Measurements from ENCODE around the gene TUBB4A.
"Not testable (repeated sequence)": the region's sequence is repeated elsewhere in the genome, so short reads cannot be mapped to it uniquely, and the experiment has no call there.

Gene TUBB4A

DNA sequence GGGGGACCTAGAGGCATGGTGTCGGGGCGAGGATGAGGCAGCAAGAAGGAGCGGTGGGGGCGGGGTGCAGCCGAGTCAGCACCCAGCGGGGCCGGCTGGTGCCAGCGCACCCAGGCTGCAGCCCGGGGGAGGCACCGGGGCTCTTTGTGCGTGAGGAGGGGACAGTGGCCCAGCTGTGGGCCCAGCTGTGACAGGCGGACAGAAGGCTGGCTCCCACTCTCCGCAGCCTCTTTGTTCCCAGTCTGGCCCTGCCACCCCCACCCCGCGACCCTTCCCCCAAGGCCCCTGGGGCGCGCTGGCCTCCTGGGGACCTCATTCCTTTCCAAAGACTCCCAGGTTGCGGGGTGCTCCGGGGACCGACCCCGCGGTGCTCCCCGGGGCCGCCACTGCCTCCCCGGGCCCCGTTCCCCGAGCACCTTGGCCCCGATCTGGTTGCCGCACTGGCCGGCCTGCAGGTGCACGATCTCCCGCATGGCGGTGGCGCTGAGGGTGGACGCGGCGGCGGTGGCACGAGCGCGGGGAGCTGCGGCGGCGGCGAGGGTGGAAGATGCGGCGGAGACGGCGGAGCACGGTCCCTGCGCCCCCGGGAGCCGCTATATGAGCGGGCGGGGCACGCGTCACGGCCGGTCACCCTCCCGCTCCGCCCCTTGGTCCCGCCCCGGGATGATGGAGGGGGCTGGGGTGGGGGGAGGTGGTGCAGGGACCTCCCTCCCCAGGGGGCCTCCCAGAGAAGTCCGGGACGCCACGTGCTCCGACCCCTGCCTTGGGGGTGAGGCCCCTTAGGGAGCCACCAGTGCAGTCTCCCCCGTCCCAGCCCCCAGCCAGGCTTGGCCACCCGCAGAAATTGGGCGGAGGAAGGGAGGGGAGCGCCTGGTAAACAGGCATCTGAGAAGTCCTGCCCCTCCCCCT is at the start of gene TUBB4A:
TSS of gene TUBB4A (minus strand) at position 570 of the 909 bp plus-strand sequence. CDS start at position 473, 97 bp downstream.
- Histone ChIP-seq H3K9me3 (ENCODE audit: control insufficient read depth in 2 of 2, low read length in 2 of 2) (no peaks in the 10 kb centered on the region), H3K36me3 (ENCODE audit: control insufficient read depth in 2 of 2, insufficient read depth in 2 of 2, low read length in 2 of 2) (no peaks in the 10 kb centered on the region), H3K27me3 (ENCODE audit: control insufficient read depth in 1 of 2, insufficient read depth in 2 of 2, low read length in 2 of 2) (peaks cover 14 to 29% of the 10 kb centered on the region in 2 donors), H3K4me3 (ENCODE audit: low read length in 2 of 2) (peak within 1 kb of the TSS in 1 of 2 donors; percentile 58), H3K27ac (ENCODE audit: low read length) (no peak within 1 kb of the TSS), H3K4me1 (ENCODE audit: control insufficient read depth, insufficient read depth, low read length) (peaks cover 9% of the 10 kb centered on the region), H3K9ac (ENCODE audit: low read length in 2 of 2) (no peak within 1 kb of the TSS)

GRCh38 chr19:6551091-6551490 is 49.0 kb upstream of the TUBB4A start:
- Histone ChIP-seq H3K9me3 (ENCODE audit: control insufficient read depth in 2 of 2, low read length in 2 of 2) (no peaks in the 10 kb centered on the region), H3K4me3 (ENCODE audit: low read length in 2 of 2) (no peak overlapping the region), H3K27me3 (ENCODE audit: control insufficient read depth in 1 of 2, insufficient read depth in 2 of 2, low read length in 2 of 2) (peaks cover 3 to 9% of the 10 kb centered on the region in 2 donors), H3K36me3 (ENCODE audit: control insufficient read depth in 2 of 2, insufficient read depth in 2 of 2, low read length in 2 of 2) (no peaks in the 10 kb centered on the region), H3K4me1 (ENCODE audit: control insufficient read depth, insufficient read depth, low read length) (no peaks in the 10 kb centered on the region), H3K9ac (ENCODE audit: low read length in 2 of 2) (no peak overlapping the region), H3K27ac (ENCODE audit: low read length) (no peak overlapping the region)

DNA sequence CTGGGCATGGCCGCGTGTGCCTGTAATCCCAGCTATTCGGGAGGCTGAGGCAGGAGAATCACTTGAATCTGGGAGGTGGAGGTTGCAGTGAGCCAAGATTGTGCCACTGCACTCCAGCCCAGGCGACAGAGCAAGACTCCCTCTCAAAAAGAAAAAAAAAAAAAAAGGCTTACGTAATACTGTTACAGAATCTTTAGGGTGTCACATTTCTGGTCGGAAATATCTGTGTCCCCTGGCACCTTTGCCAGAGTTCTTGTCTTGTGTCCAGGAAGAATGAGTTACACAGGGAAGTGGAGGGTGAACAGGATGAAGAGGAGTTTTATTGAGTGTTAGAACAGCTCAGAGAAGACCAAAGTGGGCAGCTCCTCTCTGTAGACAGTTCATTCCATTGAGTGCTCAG is 48.6 kb upstream of the TUBB4A start:
- H3K9me3 ChIP-seq (ENCODE audit: control insufficient read depth in 2 of 2, low read length in 2 of 2); H3K36me3 ChIP-seq (ENCODE audit: control insufficient read depth in 2 of 2, insufficient read depth in 2 of 2, low read length in 2 of 2); H3K4me3 ChIP-seq (ENCODE audit: low read length in 2 of 2); H3K4me1 ChIP-seq (ENCODE audit: control insufficient read depth, insufficient read depth, low read length); H3K9ac ChIP-seq (ENCODE audit: low read length in 2 of 2); H3K27ac ChIP-seq (ENCODE audit: low read length): not testable (repeated sequence)
- H3K27me3 ChIP-seq (ENCODE audit: control insufficient read depth in 1 of 2, insufficient read depth in 2 of 2, low read length in 2 of 2), result peaks cover 3 to 11% of the 10 kb centered on the region in 2 donors

DNA sequence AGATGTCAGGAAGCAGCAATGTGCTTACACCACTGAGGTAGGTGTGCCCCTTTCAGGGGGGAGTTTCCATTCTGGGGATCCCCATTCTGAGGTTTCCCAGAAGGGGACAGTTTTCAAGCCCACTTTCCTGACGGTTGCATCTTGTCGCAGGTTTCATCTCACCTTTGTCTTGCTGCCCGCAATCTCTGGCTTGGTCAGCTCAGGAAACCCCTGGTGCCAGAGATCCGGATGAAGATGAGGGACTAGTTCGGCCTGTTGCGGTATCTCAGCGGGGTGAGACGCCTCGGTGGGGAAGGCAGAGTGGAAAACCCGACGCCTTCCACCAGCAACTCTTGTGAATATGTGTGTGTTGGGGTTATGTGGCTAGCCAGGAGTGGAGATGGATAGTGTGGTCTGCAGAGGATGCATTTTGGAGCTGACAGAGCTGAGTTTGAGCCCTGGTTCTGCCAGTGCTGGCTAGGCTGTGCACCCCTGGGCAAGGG is 41.8 kb upstream of the TUBB4A start:
- peaks cover 4 to 5% of the 10 kb centered on the region in 2 donors for H3K27me3 ChIP-seq (ENCODE audit: control insufficient read depth in 1 of 2, insufficient read depth in 2 of 2, low read length in 2 of 2)

GRCh38 chr19:6540918-6541689 is 39.0 kb upstream of the TUBB4A start:
- Histone ChIP-seq H3K4me1 (ENCODE audit: control insufficient read depth, insufficient read depth, low read length) (no peaks in the 10 kb centered on the region), H3K27ac (ENCODE audit: low read length) (no peak overlapping the region), H3K27me3 (ENCODE audit: control insufficient read depth in 1 of 2, insufficient read depth in 2 of 2, low read length in 2 of 2) (peaks cover 2% of the 10 kb centered on the region in 2 donors), H3K9ac (ENCODE audit: low read length in 2 of 2) (no peak overlapping the region), H3K9me3 (ENCODE audit: control insufficient read depth in 2 of 2, low read length in 2 of 2) (no peaks in the 10 kb centered on the region), H3K4me3 (ENCODE audit: low read length in 2 of 2) (no peak overlapping the region), H3K36me3 (ENCODE audit: control insufficient read depth in 2 of 2, insufficient read depth in 2 of 2, low read length in 2 of 2) (no peaks in the 10 kb centered on the region)

More for the DNA sequence above, 41.8 kb upstream of the TUBB4A start:
- no peak overlapping the region for H3K9ac ChIP-seq (ENCODE audit: low read length in 2 of 2)
- H3K36me3 ChIP-seq (ENCODE audit: control insufficient read depth in 2 of 2, insufficient read depth in 2 of 2, low read length in 2 of 2), result no peaks in the 10 kb centered on the region
- H3K4me3 ChIP-seq (ENCODE audit: low read length in 2 of 2), result no peak overlapping the region
- no peaks in the 10 kb centered on the region for H3K9me3 ChIP-seq (ENCODE audit: control insufficient read depth in 2 of 2, low read length in 2 of 2)
- H3K27ac ChIP-seq (ENCODE audit: low read length), result no peak overlapping the region
- H3K4me1 ChIP-seq (ENCODE audit: control insufficient read depth, insufficient read depth, low read length), result no peaks in the 10 kb centered on the region

GRCh38 chr19:6539514-6539913 is 37.4 kb upstream of the TUBB4A start:
- no peaks in the 10 kb centered on the region for H3K9me3 ChIP-seq (ENCODE audit: control insufficient read depth in 2 of 2, low read length in 2 of 2)

GRCh38 chr19:6535558-6536137 is 33.5 kb upstream of the TUBB4A start:
- peaks cover 13 to 19% of the 10 kb centered on the region in 2 donors for H3K27me3 ChIP-seq (ENCODE audit: control insufficient read depth in 1 of 2, insufficient read depth in 2 of 2, low read length in 2 of 2)
- no peak overlapping the region for H3K9ac ChIP-seq (ENCODE audit: low read length in 2 of 2)
- H3K27ac ChIP-seq (ENCODE audit: low read length), result no peak overlapping the region
- peaks cover 7% of the 10 kb centered on the region for H3K4me1 ChIP-seq (ENCODE audit: control insufficient read depth, insufficient read depth, low read length)
- no peak overlapping the region for H3K4me3 ChIP-seq (ENCODE audit: low read length in 2 of 2)
- H3K36me3 ChIP-seq (ENCODE audit: control insufficient read depth in 2 of 2, insufficient read depth in 2 of 2, low read length in 2 of 2), result no peaks in the 10 kb centered on the region
- no peaks in the 10 kb centered on the region for H3K9me3 ChIP-seq (ENCODE audit: control insufficient read depth in 2 of 2, low read length in 2 of 2)

More at GRCh38 chr19:6539514-6539913, 37.4 kb upstream of the TUBB4A start:
- Histone ChIP-seq H3K4me1 (ENCODE audit: control insufficient read depth, insufficient read depth, low read length) (no peaks in the 10 kb centered on the region), H3K27ac (ENCODE audit: low read length) (no peak overlapping the region), H3K27me3 (ENCODE audit: control insufficient read depth in 1 of 2, insufficient read depth in 2 of 2, low read length in 2 of 2) (peaks cover 0 to 3% of the 10 kb centered on the region in 2 donors), H3K4me3 (ENCODE audit: low read length in 2 of 2) (no peak overlapping the region), H3K9ac (ENCODE audit: low read length in 2 of 2) (no peak overlapping the region), H3K36me3 (ENCODE audit: control insufficient read depth in 2 of 2, insufficient read depth in 2 of 2, low read length in 2 of 2) (no peaks in the 10 kb centered on the region)

DNA sequence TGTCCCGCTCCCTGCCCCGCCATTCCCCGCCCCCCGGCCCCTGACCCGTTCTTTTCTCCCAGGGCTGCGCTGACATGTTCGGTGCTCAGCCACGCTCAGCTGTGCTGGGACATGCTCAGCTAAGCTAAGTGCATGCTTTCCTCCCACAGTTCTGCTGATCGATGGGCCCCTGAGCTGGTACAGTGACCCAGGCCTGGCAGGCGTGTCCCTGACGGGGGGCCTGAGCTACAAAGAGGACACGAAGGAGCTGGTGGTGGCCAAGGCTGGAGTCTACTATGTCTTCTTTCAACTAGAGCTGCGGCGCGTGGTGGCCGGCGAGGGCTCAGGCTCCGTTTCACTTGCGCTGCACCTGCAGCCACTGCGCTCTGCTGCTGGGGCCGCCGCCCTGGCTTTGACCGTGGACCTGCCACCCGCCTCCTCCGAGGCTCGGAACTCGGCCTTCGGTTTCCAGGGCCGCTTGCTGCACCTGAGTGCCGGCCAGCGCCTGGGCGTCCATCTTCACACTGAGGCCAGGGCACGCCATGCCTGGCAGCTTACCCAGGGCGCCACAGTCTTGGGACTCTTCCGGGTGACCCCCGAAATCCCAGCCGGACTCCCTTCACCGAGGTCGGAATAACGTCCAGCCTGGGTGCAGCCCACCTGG is 32.5 kb upstream of the TUBB4A start:
- H3K9ac ChIP-seq (ENCODE audit: low read length in 2 of 2), result no peak overlapping the region
- H3K4me3 ChIP-seq (ENCODE audit: low read length in 2 of 2), result no peak overlapping the region
- H3K9me3 ChIP-seq (ENCODE audit: control insufficient read depth in 2 of 2, low read length in 2 of 2), result no peaks in the 10 kb centered on the region
- H3K4me1 ChIP-seq (ENCODE audit: control insufficient read depth, insufficient read depth, low read length), result peaks cover 15% of the 10 kb centered on the region
- no peaks in the 10 kb centered on the region for H3K36me3 ChIP-seq (ENCODE audit: control insufficient read depth in 2 of 2, insufficient read depth in 2 of 2, low read length in 2 of 2)
- H3K27me3 ChIP-seq (ENCODE audit: control insufficient read depth in 1 of 2, insufficient read depth in 2 of 2, low read length in 2 of 2), result peaks cover 13 to 19% of the 10 kb centered on the region in 2 donors
- no peak overlapping the region for H3K27ac ChIP-seq (ENCODE audit: low read length)

DNA sequence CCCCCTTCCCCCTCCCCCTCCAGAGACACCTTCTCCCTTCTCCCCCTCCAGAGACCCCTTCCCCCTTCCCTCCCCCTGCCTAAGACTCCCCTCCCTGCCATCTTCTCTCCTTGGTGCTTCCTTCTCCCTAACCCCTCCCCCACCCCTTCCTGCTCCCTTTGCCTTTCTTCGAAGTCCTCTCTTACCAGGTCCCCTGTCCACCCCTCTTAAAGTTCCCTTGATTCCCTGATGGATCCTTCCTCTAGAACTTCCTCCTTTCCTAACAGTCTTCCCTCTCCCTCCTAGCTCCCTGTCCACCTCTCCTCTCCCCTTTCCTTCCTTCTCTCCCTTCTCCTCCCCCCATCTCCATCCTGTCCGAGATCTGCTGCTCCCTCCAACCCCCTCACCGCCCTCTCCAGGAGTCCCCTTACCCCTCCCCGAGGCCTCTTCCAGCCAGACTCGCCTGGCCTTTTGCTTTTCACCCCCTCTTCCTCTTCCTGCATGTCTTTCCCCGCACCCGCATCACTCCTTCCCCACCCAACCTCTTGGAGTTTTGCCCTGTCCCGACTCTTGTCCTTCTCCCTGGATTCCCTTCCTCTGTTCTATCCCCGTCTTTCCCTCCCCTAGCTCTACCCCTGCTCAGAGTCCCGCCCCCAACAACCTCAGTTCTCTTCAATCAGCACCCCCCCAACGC is 31.8 kb upstream of the TUBB4A start:
- no peak overlapping the region for H3K27ac ChIP-seq (ENCODE audit: low read length)
- H3K9me3 ChIP-seq (ENCODE audit: control insufficient read depth in 2 of 2, low read length in 2 of 2), result no peaks in the 10 kb centered on the region
- no peak overlapping the region for H3K9ac ChIP-seq (ENCODE audit: low read length in 2 of 2)
- H3K4me1 ChIP-seq (ENCODE audit: control insufficient read depth, insufficient read depth, low read length), result peaks cover 18% of the 10 kb centered on the region
- no peaks in the 10 kb centered on the region for H3K36me3 ChIP-seq (ENCODE audit: control insufficient read depth in 2 of 2, insufficient read depth in 2 of 2, low read length in 2 of 2)
- no peak overlapping the region for H3K4me3 ChIP-seq (ENCODE audit: low read length in 2 of 2)
- H3K27me3 ChIP-seq (ENCODE audit: control insufficient read depth in 1 of 2, insufficient read depth in 2 of 2, low read length in 2 of 2), result peaks cover 13 to 19% of the 10 kb centered on the region in 2 donors

DNA sequence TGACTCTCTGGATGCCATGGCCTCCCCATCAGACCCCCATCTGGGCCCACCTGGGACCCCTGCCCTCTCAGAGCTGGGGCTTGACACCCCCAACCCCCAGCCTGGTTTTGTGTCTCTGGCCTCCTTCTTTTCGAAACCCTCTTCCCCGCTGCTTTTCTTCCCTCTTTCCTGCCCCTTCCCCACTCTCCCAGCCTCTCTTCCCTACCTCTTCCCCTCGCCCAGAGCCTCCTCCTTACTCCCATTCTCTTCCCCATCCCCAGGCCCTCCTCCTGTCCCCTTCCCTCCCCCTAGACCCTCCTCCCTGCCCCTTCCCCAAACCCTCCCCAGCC is 30.9 kb upstream of the TUBB4A start:
- Histone ChIP-seq H3K27ac (ENCODE audit: low read length) (no peak overlapping the region), H3K36me3 (ENCODE audit: control insufficient read depth in 2 of 2, insufficient read depth in 2 of 2, low read length in 2 of 2) (no peaks in the 10 kb centered on the region), H3K4me1 (ENCODE audit: control insufficient read depth, insufficient read depth, low read length) (peaks cover 18% of the 10 kb centered on the region), H3K9me3 (ENCODE audit: control insufficient read depth in 2 of 2, low read length in 2 of 2) (no peaks in the 10 kb centered on the region), H3K27me3 (ENCODE audit: control insufficient read depth in 1 of 2, insufficient read depth in 2 of 2, low read length in 2 of 2) (peaks cover 13 to 19% of the 10 kb centered on the region in 2 donors), H3K4me3 (ENCODE audit: low read length in 2 of 2) (no peak overlapping the region), H3K9ac (ENCODE audit: low read length in 2 of 2) (no peak overlapping the region)
